NCI-H748 treated with DMSO at 0.1 percent for 48 hours (cell line): Measurements from ENCODE around the gene SULT4A1.
A peak's percentile ranks its signal among the peaks of the same experiment; 100 is the strongest.

ENCODE experiments used
- DNase-seq: peaks from one replicate; lab custom pipeline; 2025; lab: John Stamatoyannopoulos, UW

The SULT4A1 gene

GRCh38 chr22:43828725-43828997 lies 33.7 kb downstream of the SULT4A1 start:
- no peak for DNase-seq

GRCh38 chr22:43827926-43828724 lies 34.2 kb downstream of the SULT4A1 start:
- DNase-seq, result no peak

- no peak for DNase-seq
These were observed 35.1 kb downstream of the SULT4A1 start for GRCh38 chr22:43827003-43827735.

- DNase-seq, result no peak
These were observed 35.9 kb downstream of the SULT4A1 start for GRCh38 chr22:43826142-43827002.

- DNase-seq, result no peak
These were observed 36.7 kb downstream of the SULT4A1 start for GRCh38 chr22:43825651-43826050.

GRCh38 chr22:43824724-43825420 lies 37.4 kb downstream of the SULT4A1 start:
- no peak for DNase-seq

- no peak for DNase-seq
These were observed 38.2 kb downstream of the SULT4A1 start for GRCh38 chr22:43823911-43824665.

- DNase-seq, result no peak
These were observed 38.9 kb downstream of the SULT4A1 start for GRCh38 chr22:43823353-43823908.

- DNase-seq, result no peak
These were observed 40.5 kb downstream of the SULT4A1 start for GRCh38 chr22:43821606-43822425.

- DNase-seq, result peak; percentile 41
These were observed 41.5 kb downstream of the SULT4A1 start for GRCh38 chr22:43820651-43821305.

GRCh38 chr22:43819931-43820640 lies 42.2 kb downstream of the SULT4A1 start:
- DNase-seq, result peak; percentile 41

- no peak for DNase-seq
These were observed 42.8 kb downstream of the SULT4A1 start for GRCh38 chr22:43819421-43819921.

GRCh38 chr22:43818981-43819380 lies 43.3 kb downstream of the SULT4A1 start:
- no peak for DNase-seq

- no peak for DNase-seq
These were observed 44.9 kb downstream of the SULT4A1 start for GRCh38 chr22:43817402-43817801.

GRCh38 chr22:43814264-43814663 lies 48.0 kb downstream of the SULT4A1 start:
- no peak for DNase-seq

- no peak for DNase-seq
These were observed 49.4 kb downstream of the SULT4A1 start for GRCh38 chr22:43812890-43813289.

GRCh38 chr22:43812149-43812842 lies 50.0 kb downstream of the SULT4A1 start, which contains the start of gene EFCAB6:
Gene EFCAB6 (minus strand): TSS chr22:43812305. CDS start chr22:43782318, 29,987 bp downstream.
- peak; percentile 94 for DNase-seq

GRCh38 chr22:43811777-43812148 lies 50.5 kb downstream of the SULT4A1 start:
- DNase-seq, result no peak
